Stimulated activated naive CD8-positive, alpha-beta T cell treated with anti-CD3 and anti-CD28 coated beads, Interleukin-15, Interleukin-2, amounts not matched to agents 100 U/mL and 50 U/mL, for 24 hours (primary cell): Measurements from ENCODE around the gene KIAA0513.

Experiments
- ATAC-seq: fragments of 150-1000 bp; cut with Tn5 transposase; one replicate; pipeline ENCODE4 v1.10.0; 2021
- DNase-seq: peaks from one replicate; pipeline ENCODE4 v3.0.0; 2021

KIAA0513 gene

DNA sequence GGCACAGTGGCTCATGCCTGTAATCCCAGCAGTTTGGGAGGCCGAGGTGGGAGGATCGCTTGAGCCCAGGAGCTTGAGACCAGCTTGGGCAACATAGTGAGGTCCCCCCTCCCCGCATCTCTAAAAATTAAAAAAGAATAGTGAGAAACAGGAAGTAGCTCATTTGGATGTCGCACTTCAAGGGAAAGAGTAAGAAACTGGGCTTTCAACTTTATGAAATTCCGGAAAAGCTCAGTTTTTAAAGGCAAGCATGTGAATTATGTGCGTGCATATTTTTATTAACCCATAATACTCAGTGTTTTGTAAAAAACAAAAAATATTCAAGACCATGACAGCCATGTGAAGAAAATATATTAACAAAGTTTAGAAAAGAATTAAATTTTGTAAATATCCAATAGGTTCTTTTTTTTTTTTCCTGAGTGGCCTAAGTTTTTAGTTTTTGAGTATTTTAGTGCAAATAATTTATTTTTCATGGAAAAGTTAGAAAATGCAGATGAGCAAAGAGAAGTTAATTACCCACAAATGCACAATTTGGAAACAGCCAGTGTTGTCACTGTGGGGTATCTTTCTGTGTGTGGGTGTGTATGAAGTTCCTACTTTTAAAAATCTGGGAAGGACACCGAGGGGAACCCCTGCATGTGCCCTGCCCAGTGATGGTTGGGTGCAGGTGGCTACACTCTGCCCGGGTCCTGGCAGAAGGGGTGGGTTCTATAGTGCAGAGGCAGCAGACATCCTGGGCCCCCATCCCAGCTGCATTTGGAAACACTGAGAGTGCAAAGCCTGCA, 44.7 kb downstream of the KIAA0513 start:
- ATAC-seq, result no peak
- DNase-seq, result no peak

- no peak for DNase-seq
- ATAC-seq, result no peak
Measured at GRCh38 chr16:85072947-85073346, 45.4 kb downstream of the KIAA0513 start.

DNA sequence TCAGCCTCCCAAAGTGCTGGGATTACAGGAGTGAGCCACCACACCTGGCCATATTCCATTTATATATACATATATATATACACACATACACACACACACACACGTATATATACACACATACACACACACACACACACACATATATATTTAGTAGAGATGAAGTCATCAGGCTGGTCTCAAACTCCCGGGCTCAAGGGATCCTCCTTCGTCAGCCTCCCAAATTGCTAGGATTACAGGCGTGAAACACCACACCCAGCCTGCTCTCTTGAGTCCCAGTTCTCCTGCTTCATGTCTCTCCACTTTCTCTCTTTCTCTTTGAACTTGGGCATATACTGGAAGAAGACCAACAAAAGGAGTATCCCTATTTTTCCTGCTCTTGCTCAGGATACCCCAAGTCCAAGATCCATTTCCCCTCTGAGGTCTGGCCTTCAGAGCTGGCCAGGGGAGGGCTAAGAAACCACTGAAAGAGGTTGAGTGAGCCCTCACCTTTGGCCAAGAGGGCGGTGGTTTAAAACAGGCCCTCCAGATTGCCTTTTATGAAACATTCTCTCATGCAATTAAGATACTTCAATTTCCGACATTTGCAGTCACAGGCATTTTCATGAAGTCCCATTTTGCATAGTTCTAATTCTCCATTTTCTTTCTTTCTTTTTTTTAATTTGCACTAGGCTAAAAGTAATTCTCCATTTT, 46.8 kb downstream of the KIAA0513 start:
- DNase-seq, result no peak
- ATAC-seq, result no peak

DNA sequence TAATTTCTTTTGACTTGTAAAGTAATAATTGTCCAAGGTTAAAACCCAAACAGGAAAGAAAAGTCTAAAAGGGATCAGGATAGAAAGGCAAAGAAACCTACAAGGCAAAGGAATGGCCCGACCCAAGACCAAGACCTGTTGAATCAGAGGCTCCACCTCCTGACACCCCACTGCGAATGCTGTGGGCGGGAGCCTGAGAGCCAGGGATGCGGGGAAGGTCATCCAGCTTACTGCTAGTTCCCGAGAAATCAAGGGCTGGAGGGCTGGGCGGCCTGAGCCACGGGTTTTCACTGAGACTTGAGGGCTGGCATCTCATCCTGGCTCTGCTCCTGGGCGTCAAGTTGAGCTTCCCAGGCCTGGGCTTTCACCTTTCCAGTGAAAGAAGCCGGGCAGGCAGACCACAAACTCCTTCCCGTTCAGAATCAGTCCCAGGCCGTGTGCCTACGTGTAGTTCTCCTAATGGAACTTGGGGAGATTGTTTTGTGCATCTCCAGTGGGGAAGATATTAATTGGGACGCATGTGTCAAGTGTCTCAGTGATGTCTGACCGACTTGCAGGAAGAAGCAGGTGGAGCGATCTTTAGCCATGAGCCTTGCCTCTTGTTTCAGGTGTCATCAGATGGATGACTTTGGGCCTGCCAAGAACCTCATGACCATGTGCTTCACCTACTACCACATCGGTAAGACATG, 47.8 kb downstream of the KIAA0513 start:
- no peak for DNase-seq
- no peak for ATAC-seq

DNA sequence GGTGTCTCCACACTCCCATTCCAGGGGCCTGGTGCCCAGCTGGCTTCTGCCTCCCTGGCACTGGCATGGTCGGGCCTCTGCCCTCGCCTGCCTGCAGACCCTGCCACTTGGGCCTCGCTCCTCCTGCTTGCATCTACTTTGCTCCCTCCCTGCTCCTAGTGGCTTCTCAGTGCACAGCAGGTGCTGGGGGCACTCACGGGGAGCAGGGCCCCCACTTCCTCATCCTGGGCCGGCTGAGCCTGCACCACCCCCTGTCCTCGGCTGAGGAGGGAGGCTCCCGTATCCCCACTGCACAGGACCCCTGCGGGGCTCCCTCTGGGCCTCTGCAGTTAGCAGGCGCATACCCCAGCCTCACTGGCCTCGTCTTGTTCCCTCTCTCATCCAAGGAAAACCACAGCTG, 49.4 kb downstream of the KIAA0513 start:
- ATAC-seq (no peak), DNase-seq (no peak)

GRCh38 chr16:85077576-85078125, 50.1 kb downstream of the KIAA0513 start:
- no peak for ATAC-seq
- DNase-seq, result no peak

DNA sequence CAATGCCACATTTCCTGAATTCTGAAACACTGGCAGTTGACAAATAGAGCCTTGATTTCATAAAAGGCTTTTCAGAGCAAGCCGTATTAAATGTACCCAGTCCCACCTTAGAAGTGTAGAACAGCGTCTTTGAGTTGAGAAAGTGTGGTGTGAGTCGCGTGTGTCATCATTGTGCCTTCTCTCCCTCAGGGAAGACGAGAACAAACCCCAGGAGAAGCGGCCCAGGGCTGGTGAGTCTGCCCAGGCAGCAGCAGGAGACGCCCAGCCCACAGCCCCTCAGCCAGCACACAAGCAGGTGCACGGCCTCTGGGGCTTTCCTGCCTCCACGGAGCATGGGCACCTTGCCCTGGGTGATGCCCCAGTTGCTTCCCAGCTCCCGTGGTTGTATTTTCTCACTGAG, 50.6 kb downstream of the KIAA0513 start:
- ATAC-seq, result no peak
- no peak for DNase-seq

DNA sequence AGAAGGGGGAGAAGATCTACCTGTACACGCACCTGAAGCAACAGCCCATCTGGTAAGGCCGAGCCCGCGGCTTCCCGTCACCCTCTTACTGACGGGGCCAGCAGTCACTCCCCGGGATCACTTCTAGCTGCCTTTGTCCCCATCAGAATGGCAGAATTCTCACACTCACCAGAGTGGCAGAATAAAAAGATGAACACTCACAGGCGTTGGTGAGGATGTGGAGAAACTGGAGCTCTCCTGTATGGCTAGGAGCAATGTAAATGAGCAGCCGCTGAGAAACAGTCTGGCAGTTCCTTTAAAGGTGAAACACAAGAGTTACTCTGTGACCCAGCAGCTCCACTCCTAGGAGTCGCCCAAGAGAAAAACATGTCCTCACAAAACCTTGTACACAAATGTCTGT, 51.4 kb downstream of the KIAA0513 start:
- DNase-seq, result no peak
- ATAC-seq, result no peak

DNA sequence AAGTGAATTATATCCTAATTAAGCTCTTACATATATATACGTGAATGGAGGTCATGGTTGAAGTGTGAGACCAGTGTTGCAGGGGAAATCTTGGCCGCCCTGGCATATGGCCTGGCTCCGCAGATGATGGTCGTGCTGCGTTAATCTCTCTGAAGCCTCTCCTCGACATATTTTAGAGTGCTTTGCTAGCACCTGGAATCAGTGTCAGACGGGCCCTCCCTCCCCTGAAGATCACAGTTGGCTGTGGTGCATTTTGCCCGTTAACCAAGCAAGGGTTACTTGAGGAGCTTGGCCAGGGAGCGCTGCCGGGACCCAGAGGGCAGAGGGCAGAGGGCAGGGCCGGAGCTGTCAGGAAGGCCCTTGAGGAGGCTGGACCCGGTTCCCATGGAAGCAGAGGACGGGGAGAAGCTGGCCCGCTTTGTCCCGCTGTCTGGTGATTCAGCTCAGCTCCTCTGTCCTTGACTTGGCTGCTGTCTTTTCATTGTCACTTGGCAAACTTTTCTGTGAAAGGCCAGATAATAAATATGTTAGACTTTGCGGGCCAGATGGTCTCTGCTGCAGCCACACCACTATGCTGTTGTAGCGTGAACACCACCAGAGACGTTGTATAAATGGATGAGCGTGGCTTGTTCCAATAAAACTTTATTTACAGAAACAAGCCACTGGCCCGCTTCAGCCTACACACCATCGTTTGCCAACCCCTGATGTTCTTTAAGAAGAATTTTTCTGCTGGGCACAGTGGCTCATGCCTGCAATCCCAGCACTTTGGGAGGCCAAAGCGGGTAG, 52.4 kb downstream of the KIAA0513 start:
- no peak for DNase-seq
- ATAC-seq, result no peak

DNA sequence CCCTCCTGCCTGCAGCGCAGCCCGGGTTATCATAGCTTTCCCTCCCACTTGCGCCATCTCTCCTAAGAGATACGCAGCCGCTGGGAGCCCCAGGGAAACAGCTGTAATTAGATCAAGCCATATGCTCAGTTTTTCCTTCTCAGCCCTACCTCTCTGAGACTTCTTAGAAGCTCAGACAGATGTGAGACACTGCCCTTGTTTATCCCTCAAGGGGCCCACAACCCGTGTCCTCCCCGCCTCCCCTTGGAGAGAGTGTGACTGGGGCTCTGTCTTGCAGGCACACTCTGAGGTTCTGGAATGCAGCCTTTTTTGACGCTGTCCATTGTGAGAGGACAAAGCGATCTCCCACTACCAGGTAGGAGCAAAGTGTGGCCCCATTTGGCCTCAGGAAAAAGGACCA, 53.4 kb downstream of the KIAA0513 start:
- no peak for DNase-seq
- no peak for ATAC-seq

- DNase-seq (no peak), ATAC-seq (no peak)
Measured at GRCh38 chr16:85081765-85082164, 54.2 kb downstream of the KIAA0513 start.

DNA sequence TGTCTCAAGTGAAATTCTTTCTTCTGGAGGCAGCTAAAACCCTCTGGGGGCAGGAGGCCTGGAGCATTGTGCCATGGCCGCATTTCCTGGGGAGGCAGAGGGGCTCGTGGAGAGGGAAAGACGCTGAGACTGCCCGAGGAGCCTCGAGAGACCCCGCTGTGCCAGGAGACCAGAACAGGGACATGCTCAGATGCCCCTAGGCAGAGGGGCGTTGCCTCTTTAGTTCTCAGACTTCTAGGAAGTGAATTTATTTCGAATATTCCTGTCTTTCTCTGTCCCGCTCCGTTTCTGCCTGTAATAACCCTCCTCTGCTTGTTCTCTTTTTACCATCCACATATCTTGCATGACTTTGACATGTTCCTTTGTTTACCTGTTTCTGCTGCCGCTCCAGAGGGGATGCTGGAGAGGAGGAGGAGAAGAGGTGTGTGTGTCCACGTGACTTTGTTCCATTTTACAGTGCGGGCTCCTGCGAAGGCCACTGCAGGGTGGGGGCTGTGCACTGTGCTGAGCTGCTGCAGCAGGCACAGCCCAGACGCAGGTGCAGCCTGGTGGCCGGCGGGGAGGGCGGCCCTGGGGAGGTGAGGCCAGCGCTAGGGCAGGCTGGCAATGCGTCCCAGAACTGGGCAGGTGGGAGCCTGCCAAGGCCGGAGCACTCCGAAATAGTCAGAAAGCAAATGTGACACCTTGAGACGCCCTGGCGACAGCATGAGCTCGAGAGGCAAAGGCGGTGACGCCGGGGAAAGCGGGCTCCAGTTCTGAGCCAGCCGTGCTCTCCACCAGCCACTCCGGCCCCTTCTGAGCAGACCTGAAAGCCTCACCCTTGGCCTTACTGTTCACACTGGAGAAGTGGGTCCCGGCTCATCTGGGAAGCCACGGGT, 54.8 kb downstream of the KIAA0513 start:
- no peak for ATAC-seq

GRCh38 chr16:85083051-85083639, 55.5 kb downstream of the KIAA0513 start:
- DNase-seq (no peak), ATAC-seq (no peak)

More for the DNA sequence above, 54.8 kb downstream of the KIAA0513 start:
- DNase-seq, result no peak

DNA sequence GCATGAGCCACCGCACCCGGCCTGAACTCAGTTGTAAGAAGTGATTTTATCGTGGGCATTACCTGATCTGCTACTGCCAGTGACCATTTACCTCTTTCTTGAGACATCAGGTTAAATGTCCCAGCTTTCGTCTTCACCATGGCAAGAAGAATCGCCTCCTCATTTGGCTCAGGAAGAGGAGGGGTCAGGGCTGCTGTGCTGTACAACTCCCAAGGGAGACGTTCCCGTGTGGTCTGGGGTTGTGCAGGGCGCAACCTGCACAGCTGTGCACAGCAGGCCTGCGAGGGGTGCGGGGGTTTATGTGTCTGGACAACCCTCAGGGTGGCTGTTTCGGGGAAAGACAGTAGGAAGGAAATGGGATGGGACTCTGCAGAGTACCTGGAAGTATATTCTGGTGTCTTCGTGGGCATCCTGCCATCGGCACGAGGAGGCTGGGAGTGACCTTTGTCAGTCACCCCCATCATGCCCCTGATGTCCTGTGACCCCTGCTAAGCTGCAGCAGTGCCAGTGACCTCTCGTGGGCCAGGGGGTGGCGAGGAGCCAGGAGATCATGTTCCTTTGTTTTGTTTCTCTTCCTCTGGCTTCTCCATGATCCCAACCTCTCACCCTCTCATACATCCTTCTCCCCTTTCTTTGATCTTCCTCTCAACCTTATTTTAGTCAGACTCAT, 57.4 kb downstream of the KIAA0513 start:
- no peak for DNase-seq
- no peak for ATAC-seq

DNA sequence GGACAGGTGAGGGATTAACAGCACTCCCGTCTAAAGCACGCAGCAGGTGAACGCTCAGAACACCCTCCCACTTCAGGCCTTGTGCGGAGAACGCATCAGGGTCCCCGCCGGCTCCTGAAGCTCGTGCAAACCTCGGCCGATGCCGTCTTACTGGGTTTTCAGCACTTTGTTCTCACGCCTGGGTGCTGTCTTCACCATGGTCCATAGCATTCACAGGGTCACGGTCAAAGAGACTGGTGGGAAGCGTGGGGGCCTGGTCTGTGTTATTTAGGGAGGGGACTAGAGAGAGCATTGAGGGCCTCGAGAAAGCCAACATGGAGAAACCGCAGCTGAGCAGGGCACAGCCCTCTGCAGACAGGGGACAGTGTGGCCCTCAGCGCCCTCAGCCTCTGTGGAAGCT, 58.1 kb downstream of the KIAA0513 start:
- no peak for ATAC-seq
- DNase-seq, result no peak

GRCh38 chr16:85086347-85087291, 59.0 kb downstream of the KIAA0513 start:
- DNase-seq (peak; percentile 83), ATAC-seq (peak; percentile 92)

- DNase-seq (no peak), ATAC-seq (no peak)
Measured at GRCh38 chr16:85087899-85088569, 60.4 kb downstream of the KIAA0513 start.

DNA sequence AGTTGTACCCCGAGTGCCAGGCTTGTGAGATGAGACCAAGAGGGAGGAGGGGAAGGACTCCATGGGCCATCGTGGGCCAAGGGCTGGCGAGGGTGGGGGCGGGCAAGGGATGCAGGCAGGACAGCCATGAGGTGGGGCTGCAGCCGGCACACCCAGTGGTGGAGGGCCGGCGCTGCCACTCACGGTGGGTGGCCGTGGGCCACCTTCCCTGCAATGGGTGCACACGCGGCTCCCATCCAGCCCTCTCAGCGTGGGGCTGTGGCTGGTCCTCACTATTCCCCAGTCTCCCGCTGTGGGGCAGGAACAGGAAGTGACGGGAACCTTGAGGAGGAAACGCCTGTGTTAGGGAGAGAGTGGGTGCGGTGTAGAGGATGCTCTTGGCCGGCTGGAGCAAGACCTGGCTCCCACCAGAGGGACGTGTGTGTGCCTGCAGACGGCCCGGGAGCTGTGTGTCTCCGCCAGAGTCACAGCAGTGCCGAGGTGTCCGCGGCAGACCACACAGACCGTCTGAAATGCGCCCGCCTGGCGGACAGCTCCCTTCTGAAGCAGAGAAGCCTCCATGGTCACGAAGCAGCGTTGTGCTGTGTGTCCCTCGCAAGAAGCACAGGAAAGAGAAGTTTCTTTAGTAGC, 61.1 kb downstream of the KIAA0513 start:
- DNase-seq, result no peak
- no peak for ATAC-seq
